MM.1S (cell line): ENCODE data around the gene KANK2.
A peak's percentile ranks its signal among the peaks of the same experiment; 100 is the strongest.

Experiments
- DNase-seq: peaks from one replicate; pipeline ENCODE4 v3.0.0-alpha.2; 2015
- H2AFZ ChIP-seq: fragments of 300-600 bp; sonication (generic); 2 replicates; pipeline ENCODE4 v1.6.0; 2016; ENCODE audit warnings: antibody characterized with exemption, low read length
- H3F3A ChIP-seq: fragments of 300-600 bp; sonication (generic); 2 replicates; pipeline ENCODE4 v1.6.1; 2016; ENCODE audit warnings: mild to moderate bottlenecking, antibody characterized with exemption, low read length, moderate library complexity, mixed read lengths; ENCODE audit not compliant: insufficient read depth
- H3K27ac ChIP-seq: fragments of 300-600 bp; sonication (generic); 2 replicates; pipeline ENCODE4 v1.5.1; 2016; ENCODE audit warnings: mild to moderate bottlenecking, low read length
- H3K27me3 ChIP-seq: fragments of 300-600 bp; sonication (generic); replicated peaks from 2 replicates; pipeline ENCODE4 v1.6.0; 2016; ENCODE audit warnings: low read length; ENCODE audit not compliant: insufficient read depth
- H3K36me3 ChIP-seq: fragments of 300-600 bp; sonication (generic); replicated peaks from 2 replicates; pipeline ENCODE4 v1.6.1; 2016; ENCODE audit warnings: mild to moderate bottlenecking, low read length, mixed read lengths; ENCODE audit not compliant: insufficient read depth
- H3K4me1 ChIP-seq: fragments of 300-600 bp; sonication (generic); 2 replicates; pipeline ENCODE4 v1.6.1; 2016; ENCODE audit warnings: low read length, mixed read lengths
- H3K4me2 ChIP-seq: fragments of 300-600 bp; sonication (generic); 2 replicates; pipeline ENCODE4 v1.6.0; 2016; ENCODE audit warnings: low read depth, low read length
- H3K4me3 ChIP-seq: fragments of 300-600 bp; sonication (generic); 2 replicates; pipeline ENCODE4 v1.5.1; 2016; ENCODE audit warnings: low read length, mixed read lengths
- H3K79me2 ChIP-seq: fragments of 300-600 bp; sonication (generic); 2 replicates; pipeline ENCODE4 v1.6.1; 2016; ENCODE audit warnings: mixed run types, low read length, mixed read lengths
- H3K9ac ChIP-seq: fragments of 300-600 bp; sonication (generic); 2 replicates; pipeline ENCODE4 v1.6.1; 2016; ENCODE audit warnings: low read length, mixed read lengths
- H3K9me2 ChIP-seq: fragments of 300-600 bp; sonication (generic); replicated peaks from 2 replicates; pipeline ENCODE4 v1.6.1; 2016; ENCODE audit warnings: mild to moderate bottlenecking, low read length, mixed read lengths; ENCODE audit not compliant: insufficient read depth
- H3K9me3 ChIP-seq: fragments of 300-600 bp; sonication (generic); replicated peaks from 2 replicates; pipeline ENCODE4 v1.6.1; 2016; ENCODE audit warnings: mild to moderate bottlenecking, low read length, mixed read lengths; ENCODE audit not compliant: insufficient read depth
- H4K20me1 ChIP-seq: fragments of 300-600 bp; sonication (generic); 2 replicates; pipeline ENCODE4 v1.6.1; 2016; ENCODE audit warnings: mild to moderate bottlenecking, low read length, moderate library complexity, mixed read lengths; ENCODE audit not compliant: insufficient read depth
- EZH2 ChIP-seq: fragments of 300-600 bp; sonication (generic); optimal IDR thresholded peaks from 2 replicates; pipeline ENCODE3; 2017; ENCODE audit warnings: low read depth, mild to moderate bottlenecking, antibody characterized with exemption, low read length, mixed read lengths
- EZH2phosphoT487 ChIP-seq: fragments of 300-600 bp; sonication (generic); IDR thresholded peaks from 2 replicates; pipeline ENCODE4 v1.6.1; 2018; ENCODE audit warnings: antibody characterized with exemption, low read length
- TF ChIP-seq, protein P1 (sequence below): fragments of 300-600 bp; sonication (generic); IDR thresholded peaks from 2 replicates; pipeline ENCODE4 v1.5.1; 2016; ENCODE audit warnings: antibody characterized with exemption, low read length, mixed read lengths

KANK2 gene

DNA sequence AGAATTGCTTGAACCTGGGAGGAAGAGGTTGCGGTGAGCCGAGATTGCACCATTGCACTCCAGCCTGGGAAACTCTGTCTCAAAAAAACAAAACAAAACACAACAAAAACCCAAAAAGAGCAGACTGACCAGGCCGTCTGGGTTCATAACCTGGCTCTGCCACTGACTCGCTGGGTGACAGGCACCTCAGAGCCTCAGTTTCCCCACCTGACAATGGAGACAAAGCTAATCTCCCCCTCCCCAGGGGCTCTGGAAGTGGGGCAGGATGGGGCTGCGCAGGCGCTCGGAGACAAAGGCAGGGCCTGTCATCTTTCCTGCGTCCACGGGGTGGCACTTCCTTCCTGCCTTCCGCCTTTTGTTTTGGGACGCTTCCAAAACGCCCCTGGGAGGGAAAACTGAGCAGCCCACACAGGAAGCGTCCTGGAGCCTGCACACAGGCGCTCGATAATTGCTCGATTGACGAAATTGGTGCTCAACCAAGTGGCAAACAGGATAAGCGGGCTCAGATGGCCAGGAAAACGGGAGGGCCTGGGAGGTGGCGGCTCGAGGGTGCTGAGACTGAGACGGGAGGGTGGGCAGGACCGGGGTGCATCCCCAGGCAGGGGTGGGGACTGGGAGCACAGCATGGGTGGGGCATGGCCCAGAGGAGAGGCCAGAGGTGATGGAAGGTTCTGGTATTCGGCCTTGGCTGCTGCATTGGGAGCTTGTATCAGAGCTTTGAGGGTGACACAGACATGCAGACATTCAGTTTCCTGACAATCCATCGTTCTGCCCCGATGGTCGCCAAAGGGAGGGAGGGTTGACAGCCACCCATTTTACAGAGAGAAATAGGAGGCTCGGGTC lies 59.6 kb downstream of the KANK2 start:
- Histone ChIP-seq H3K36me3 (no peaks in the 10 kb centered on the region), H3K4me3 (peak overlapping the region; percentile 63), H3K9ac (peak overlapping the region; percentile 39; the same call in 1 of the 2 replicates), H3K27ac (no peak overlapping the region), H2AFZ (peak overlapping the region; percentile 86), H3K27me3 (no peaks in the 10 kb centered on the region), H3K4me1 (no peaks in the 10 kb centered on the region), H3K9me2 (no peaks in the 10 kb centered on the region), H3K4me2 (peak overlapping the region; percentile 94), H4K20me1 (no peaks in the 10 kb centered on the region), H3F3A (peaks cover 19% of the 10 kb centered on the region), H3K9me3 (no peaks in the 10 kb centered on the region), H3K79me2 (no peaks in the 10 kb centered on the region)
- TF ChIP-seq EZH2 (no peak), EZH2phosphoT487 (no peak)
- TF ChIP-seq, protein P1, sequence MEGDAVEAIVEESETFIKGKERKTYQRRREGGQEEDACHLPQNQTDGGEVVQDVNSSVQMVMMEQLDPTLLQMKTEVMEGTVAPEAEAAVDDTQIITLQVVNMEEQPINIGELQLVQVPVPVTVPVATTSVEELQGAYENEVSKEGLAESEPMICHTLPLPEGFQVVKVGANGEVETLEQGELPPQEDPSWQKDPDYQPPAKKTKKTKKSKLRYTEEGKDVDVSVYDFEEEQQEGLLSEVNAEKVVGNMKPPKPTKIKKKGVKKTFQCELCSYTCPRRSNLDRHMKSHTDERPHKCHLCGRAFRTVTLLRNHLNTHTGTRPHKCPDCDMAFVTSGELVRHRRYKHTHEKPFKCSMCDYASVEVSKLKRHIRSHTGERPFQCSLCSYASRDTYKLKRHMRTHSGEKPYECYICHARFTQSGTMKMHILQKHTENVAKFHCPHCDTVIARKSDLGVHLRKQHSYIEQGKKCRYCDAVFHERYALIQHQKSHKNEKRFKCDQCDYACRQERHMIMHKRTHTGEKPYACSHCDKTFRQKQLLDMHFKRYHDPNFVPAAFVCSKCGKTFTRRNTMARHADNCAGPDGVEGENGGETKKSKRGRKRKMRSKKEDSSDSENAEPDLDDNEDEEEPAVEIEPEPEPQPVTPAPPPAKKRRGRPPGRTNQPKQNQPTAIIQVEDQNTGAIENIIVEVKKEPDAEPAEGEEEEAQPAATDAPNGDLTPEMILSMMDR = peak; percentile 69
- DNase-seq = peak; percentile 51

DNA sequence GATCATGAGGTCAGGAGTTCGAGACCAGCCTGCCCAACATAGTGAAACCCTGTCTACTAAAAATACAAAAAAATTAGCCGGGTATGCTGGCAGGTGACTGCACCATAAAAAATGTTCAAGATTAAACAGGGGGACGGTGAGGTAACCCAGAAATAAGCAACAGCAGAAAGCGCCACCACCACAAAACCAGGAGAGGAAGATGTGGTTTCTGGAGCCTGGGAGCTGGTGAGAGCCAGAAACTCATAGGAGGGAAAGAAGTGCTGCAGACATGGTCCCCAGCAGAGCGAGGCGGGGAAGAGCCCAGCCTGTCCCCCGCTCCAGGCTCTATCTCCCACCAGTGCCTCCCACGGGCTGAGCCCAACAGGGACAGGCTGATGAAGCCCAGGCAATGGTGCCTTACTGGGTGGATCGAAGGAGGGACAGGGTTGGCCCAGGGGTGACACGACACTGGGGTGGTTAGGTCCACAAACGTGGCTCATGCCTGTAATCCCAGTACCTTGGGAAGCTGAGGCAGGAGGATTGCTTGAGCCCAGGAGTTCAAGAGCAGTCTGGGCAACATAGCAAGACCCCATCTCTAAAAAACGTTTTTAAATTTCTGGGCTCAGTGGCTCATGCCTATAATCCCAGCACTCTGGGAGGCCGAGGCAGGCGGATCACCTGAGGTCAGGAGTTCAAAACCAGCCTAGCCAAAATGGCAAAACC lies 60.8 kb downstream of the KANK2 start:
- TF ChIP-seq, protein P1 = no peak
- no peak for TF ChIP-seq EZH2
- TF ChIP-seq EZH2phosphoT487 = no peak
- Histone ChIP-seq H3K36me3 (peaks cover 6% of the 10 kb centered on the region), H3K27ac (no peak overlapping the region), H3K79me2 (no peaks in the 10 kb centered on the region), H3K9me3 (no peaks in the 10 kb centered on the region), H3K27me3 (no peaks in the 10 kb centered on the region), H2AFZ (no peak overlapping the region), H3F3A (peaks cover 26% of the 10 kb centered on the region), H3K4me2 (no peak overlapping the region), H3K4me3 (no peak overlapping the region), H4K20me1 (no peaks in the 10 kb centered on the region), H3K4me1 (no peaks in the 10 kb centered on the region), H3K9ac (no peak overlapping the region), H3K9me2 (no peaks in the 10 kb centered on the region)
- DNase-seq = no peak

DNA sequence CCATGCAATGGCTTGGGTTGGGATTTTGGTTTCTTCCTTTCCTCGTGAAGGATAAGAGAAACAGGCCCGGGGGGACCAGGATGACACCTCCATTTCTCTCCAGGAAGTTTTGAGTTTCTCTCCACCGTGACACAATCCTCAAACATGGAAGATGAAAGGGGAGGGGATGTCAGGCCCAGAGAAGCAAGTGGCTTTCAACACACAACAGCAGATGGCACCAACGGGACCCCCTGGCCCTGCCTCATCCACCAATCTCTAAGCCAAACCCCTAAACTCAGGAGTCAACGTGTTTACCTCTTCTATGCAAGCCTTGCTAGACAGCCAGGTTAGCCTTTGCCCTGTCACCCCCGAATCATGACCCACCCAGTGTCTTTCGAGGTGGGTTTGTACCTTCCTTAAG lies 65.9 kb downstream of the KANK2 start:
- Histone ChIP-seq H3K79me2 (peaks cover 4% of the 10 kb centered on the region; the same call in 1 of the 2 replicates), H3K9ac (no peak overlapping the region), H3K27ac (no peak overlapping the region), H3K4me1 (no peaks in the 10 kb centered on the region), H3K36me3 (peaks cover 26% of the 10 kb centered on the region), H3F3A (peaks cover 46% of the 10 kb centered on the region), H3K4me3 (no peak overlapping the region), H2AFZ (no peak overlapping the region), H3K4me2 (no peak overlapping the region), H3K9me3 (no peaks in the 10 kb centered on the region), H3K9me2 (no peaks in the 10 kb centered on the region), H3K27me3 (no peaks in the 10 kb centered on the region), H4K20me1 (no peaks in the 10 kb centered on the region)
- no peak for DNase-seq
- TF ChIP-seq, protein P1 = no peak
- TF ChIP-seq EZH2 = no peak
- TF ChIP-seq EZH2phosphoT487 = no peak
